GM19193 (cell line): Measurements from ENCODE around the gene ELOVL6.

ENCODE experiments used
- POLR2A ChIP-seq: IDR thresholded peaks from 4 replicates; pipeline ENCODE4 v1.6.1; 2011; ENCODE audit not compliant: insufficient read depth, insufficient read length; ENCODE audit errors: extremely low read depth

ELOVL6 gene

GRCh38 chr4:110198435-110199416 lies at the start of gene ELOVL6:
Gene ELOVL6, minus strand, starts transcription at chr4:110198615. Its CDS starts 280 bp downstream, at chr4:110198335.
- TF ChIP-seq POLR2A: peak; percentile 33

GRCh38 chr4:110248100-110248499 lies 49.7 kb upstream of the ELOVL6 start:
- TF ChIP-seq POLR2A: no peak

- no peak for TF ChIP-seq POLR2A
These were observed 49.2 kb upstream of the ELOVL6 start for GRCh38 chr4:110247591-110247990.

- no peak for TF ChIP-seq POLR2A
These were observed 47.2 kb upstream of the ELOVL6 start for GRCh38 chr4:110245577-110245976.

- TF ChIP-seq POLR2A: no peak
These were observed 37.9 kb upstream of the ELOVL6 start for GRCh38 chr4:110236324-110236723.

- no peak for TF ChIP-seq POLR2A
These were observed 33.5 kb upstream of the ELOVL6 start for GRCh38 chr4:110231869-110232268.

- no peak for TF ChIP-seq POLR2A
These were observed 30.9 kb upstream of the ELOVL6 start for GRCh38 chr4:110229266-110229665.

GRCh38 chr4:110224812-110225211 lies 26.4 kb upstream of the ELOVL6 start:
- TF ChIP-seq POLR2A: no peak

GRCh38 chr4:110224142-110224541 lies 25.7 kb upstream of the ELOVL6 start:
- no peak for TF ChIP-seq POLR2A

- TF ChIP-seq POLR2A: no peak
These were observed 17.7 kb upstream of the ELOVL6 start for GRCh38 chr4:110216129-110216528.

GRCh38 chr4:110211770-110212061 lies 13.3 kb upstream of the ELOVL6 start:
- no peak for TF ChIP-seq POLR2A

GRCh38 chr4:110211007-110211769 lies 12.8 kb upstream of the ELOVL6 start:
- TF ChIP-seq POLR2A: no peak

- TF ChIP-seq POLR2A: no peak
These were observed 10.0 kb upstream of the ELOVL6 start for GRCh38 chr4:110208419-110208818.

GRCh38 chr4:110207233-110207632 lies 8.8 kb upstream of the ELOVL6 start:
- TF ChIP-seq POLR2A: no peak

GRCh38 chr4:110202024-110202423 lies 3.6 kb upstream of the ELOVL6 start:
- no peak for TF ChIP-seq POLR2A

- no peak for TF ChIP-seq POLR2A
These were observed 3.1 kb upstream of the ELOVL6 start for GRCh38 chr4:110201502-110201901.
